Loucy (cell line): ENCODE results near the gene FOXC2.

Source experiments
- H2AFZ ChIP-seq: fragments of 200-600 bp; sonication (generic); 2 replicates; pipeline ENCODE4 v1.6.0; 2016; ENCODE audit warnings: antibody characterized with exemption, mild to moderate bottlenecking, low read length, moderate library complexity
- H3F3A ChIP-seq: fragments of 200-600 bp; 2 replicates; pipeline ENCODE4 v1.6.0; 2016; ENCODE audit warnings: antibody characterized with exemption, low read depth, mild to moderate bottlenecking
- H3K27me3 ChIP-seq: fragments of 200-600 bp; sonication (generic); 2 replicates; pipeline ENCODE4 v1.6.1; 2014; ENCODE audit warnings: low read length, mild to moderate bottlenecking; ENCODE audit not compliant: insufficient read depth, poor library complexity, severe bottlenecking
- H3K36me3 ChIP-seq: fragments of 200-600 bp; sonication (generic); 2 replicates; pipeline ENCODE4 v1.6.1; 2016; ENCODE audit warnings: low read length; ENCODE audit not compliant: insufficient read depth
- H3K4me1 ChIP-seq: fragments of 200-600 bp; sonication (generic); 2 replicates; pipeline ENCODE4 v1.5.1; 2014; ENCODE audit warnings: low read length, mild to moderate bottlenecking; ENCODE audit not compliant: insufficient read depth, poor library complexity, severe bottlenecking
- H3K4me2 ChIP-seq: fragments of 200-600 bp; sonication (generic); 2 replicates; pipeline ENCODE4 v1.6.0; 2014; ENCODE audit warnings: antibody characterized with exemption, low read length, low read depth, mild to moderate bottlenecking; ENCODE audit not compliant: poor library complexity, severe bottlenecking
- H3K4me3 ChIP-seq: fragments of 200-600 bp; sonication (generic); 2 replicates; pipeline ENCODE4 v1.5.1; 2014; ENCODE audit warnings: low read length, mild to moderate bottlenecking, mixed read lengths; ENCODE audit not compliant: poor library complexity, severe bottlenecking
- H3K79me2 ChIP-seq: fragments of 200-600 bp; sonication (generic); 2 replicates; pipeline ENCODE4 v1.6.1; 2014; ENCODE audit warnings: low read length; ENCODE audit not compliant: insufficient read depth
- H3K9ac ChIP-seq: fragments of 200-600 bp; sonication (generic); 2 replicates; pipeline ENCODE4 v1.6.0; 2014; ENCODE audit warnings: mild to moderate bottlenecking, low read depth, low read length, moderate library complexity; ENCODE audit not compliant: poor library complexity, severe bottlenecking
- H3K9me2 ChIP-seq: fragments of 200-600 bp; sonication (generic); replicated peaks from 2 replicates; pipeline ENCODE4 v1.6.1; 2016; ENCODE audit warnings: low read depth, low read length, mixed read lengths
- H3K9me3 ChIP-seq: fragments of 200-600 bp; sonication (generic); 2 replicates; pipeline ENCODE4 v1.6.1; 2014; ENCODE audit warnings: mild to moderate bottlenecking, antibody characterized with exemption, low read length, low read depth; ENCODE audit not compliant: insufficient read depth
- H4K20me1 ChIP-seq: fragments of 200-600 bp; sonication (generic); 2 replicates; pipeline ENCODE4 v1.6.0; 2014; ENCODE audit warnings: antibody characterized with exemption, low read length, mild to moderate bottlenecking; ENCODE audit not compliant: insufficient read depth, poor library complexity, severe bottlenecking
- EZH2phosphoT487 ChIP-seq: fragments of 200-600 bp; IDR thresholded peaks from 2 replicates; pipeline ENCODE4 v1.6.1; 2018; ENCODE audit warnings: antibody characterized with exemption, mild to moderate bottlenecking, moderate library complexity, borderline replicate concordance
- TF ChIP-seq, protein P1 (sequence below): fragments of 200-600 bp; sonication (generic); conservative IDR thresholded peaks from 2 replicates; pipeline ENCODE4 v1.5.1; 2014; ENCODE audit warnings: mild to moderate bottlenecking, antibody characterized with exemption, low read length

The FOXC2 gene

DNA sequence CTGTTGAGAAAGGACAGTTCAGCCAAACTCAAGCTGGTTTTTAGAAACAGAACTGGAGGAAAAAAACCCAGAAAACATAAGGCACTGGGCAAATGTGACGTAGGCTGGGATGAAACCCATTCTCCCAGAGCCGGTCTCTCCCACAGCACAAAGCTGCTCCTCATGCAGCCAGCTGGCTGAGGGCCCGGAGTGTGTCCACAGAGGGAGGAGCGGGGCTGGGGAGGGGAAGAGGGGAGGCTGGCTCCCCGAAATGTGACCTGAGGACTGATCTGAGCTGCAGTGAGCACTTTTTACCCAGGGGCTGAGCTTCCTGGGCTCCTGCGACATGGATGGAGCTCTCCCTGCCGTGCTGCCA is 35.5 kb upstream of the FOXC2 start:
- Histone ChIP-seq H3F3A (no peaks in the 10 kb centered on the region), H3K36me3 (no peaks in the 10 kb centered on the region), H4K20me1 (no peaks in the 10 kb centered on the region), H2AFZ (no peak overlapping the region), H3K4me2 (no peak overlapping the region), H3K9me3 (no peaks in the 10 kb centered on the region), H3K9ac (no peak overlapping the region), H3K4me3 (no peak overlapping the region), H3K9me2 (no peaks in the 10 kb centered on the region), H3K4me1 (no peaks in the 10 kb centered on the region), H3K79me2 (no peaks in the 10 kb centered on the region), H3K27me3 (no peaks in the 10 kb centered on the region)
- no peak for TF ChIP-seq EZH2phosphoT487
- TF ChIP-seq, protein P1, sequence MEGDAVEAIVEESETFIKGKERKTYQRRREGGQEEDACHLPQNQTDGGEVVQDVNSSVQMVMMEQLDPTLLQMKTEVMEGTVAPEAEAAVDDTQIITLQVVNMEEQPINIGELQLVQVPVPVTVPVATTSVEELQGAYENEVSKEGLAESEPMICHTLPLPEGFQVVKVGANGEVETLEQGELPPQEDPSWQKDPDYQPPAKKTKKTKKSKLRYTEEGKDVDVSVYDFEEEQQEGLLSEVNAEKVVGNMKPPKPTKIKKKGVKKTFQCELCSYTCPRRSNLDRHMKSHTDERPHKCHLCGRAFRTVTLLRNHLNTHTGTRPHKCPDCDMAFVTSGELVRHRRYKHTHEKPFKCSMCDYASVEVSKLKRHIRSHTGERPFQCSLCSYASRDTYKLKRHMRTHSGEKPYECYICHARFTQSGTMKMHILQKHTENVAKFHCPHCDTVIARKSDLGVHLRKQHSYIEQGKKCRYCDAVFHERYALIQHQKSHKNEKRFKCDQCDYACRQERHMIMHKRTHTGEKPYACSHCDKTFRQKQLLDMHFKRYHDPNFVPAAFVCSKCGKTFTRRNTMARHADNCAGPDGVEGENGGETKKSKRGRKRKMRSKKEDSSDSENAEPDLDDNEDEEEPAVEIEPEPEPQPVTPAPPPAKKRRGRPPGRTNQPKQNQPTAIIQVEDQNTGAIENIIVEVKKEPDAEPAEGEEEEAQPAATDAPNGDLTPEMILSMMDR = no peak

DNA sequence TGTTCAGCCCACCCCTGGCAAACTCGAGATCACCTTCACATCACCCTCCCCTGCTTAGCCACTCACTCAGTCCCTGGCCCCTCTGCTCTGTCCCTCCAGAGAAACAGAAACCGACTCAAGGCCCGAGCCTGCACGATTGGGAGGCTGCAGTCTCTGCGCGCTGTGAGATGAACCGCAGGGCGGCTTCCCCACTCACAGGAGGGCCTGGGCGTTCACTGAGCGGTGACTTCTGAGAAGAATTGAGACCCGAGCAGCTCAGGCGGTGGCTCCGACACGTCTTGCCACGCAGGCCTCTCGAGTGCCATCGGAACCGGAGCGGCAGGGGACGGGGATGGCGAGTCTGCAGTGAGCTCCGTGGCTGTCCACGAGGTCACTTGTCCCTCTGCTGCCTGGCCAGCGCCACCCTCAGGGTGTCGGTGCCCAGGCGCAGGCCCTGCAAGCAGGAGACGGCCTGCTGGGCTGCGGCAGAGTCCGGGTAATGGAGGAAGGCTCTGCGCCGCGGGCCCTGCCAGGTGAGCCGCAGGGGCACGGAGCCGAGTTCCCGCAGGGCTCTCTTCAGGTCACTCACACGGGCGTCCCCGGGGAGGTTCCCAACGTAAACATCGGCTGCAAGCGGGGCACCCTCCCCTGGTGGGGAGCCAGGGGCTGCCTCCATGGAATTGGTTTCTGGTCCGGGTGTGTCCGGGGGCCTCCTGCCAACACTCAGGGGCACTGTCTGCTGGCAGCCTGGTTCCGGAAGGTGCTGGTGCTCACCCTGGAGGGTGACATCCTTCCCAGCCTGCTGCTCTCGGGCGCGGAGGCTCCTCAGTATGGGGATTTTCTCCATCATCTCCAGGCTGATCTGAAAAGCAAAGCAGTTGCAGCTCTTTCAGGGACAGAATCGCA is 34.7 kb upstream of the FOXC2 start:
- Histone ChIP-seq H2AFZ (no peak overlapping the region), H3K4me3 (no peak overlapping the region), H3K9ac (no peak overlapping the region), H3K9me3 (no peaks in the 10 kb centered on the region), H3F3A (no peaks in the 10 kb centered on the region), H3K27me3 (no peaks in the 10 kb centered on the region), H3K9me2 (no peaks in the 10 kb centered on the region), H3K36me3 (no peaks in the 10 kb centered on the region), H3K4me1 (no peaks in the 10 kb centered on the region), H3K79me2 (no peaks in the 10 kb centered on the region), H3K4me2 (no peak overlapping the region), H4K20me1 (no peaks in the 10 kb centered on the region)
- TF ChIP-seq, protein P1 = no peak
- TF ChIP-seq EZH2phosphoT487 = no peak

DNA sequence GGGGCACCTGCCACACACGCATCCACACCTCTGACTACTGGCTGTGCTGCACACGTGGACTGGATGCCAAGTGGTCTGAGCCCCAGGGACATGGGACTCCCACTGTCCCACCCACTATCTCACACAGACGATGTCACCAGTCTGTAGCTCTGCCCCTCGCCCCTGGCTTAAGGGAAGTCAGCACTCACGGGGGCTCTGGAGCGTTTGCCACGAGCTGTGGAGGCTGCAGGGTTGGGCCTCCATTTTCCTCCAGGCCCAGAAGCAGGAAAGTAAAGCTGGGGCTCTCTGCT is 34.2 kb upstream of the FOXC2 start:
- H2AFZ ChIP-seq = no peak overlapping the region
- no peak overlapping the region for H3K9ac ChIP-seq
- no peak for TF ChIP-seq EZH2phosphoT487
- TF ChIP-seq, protein P1 = no peak
- no peaks in the 10 kb centered on the region for H3K79me2 ChIP-seq
- no peaks in the 10 kb centered on the region for H4K20me1 ChIP-seq
- H3K4me2 ChIP-seq = no peak overlapping the region
- H3K27me3 ChIP-seq = no peaks in the 10 kb centered on the region
- no peaks in the 10 kb centered on the region for H3K4me1 ChIP-seq
- H3K4me3 ChIP-seq = no peak overlapping the region
- H3K9me3 ChIP-seq = no peaks in the 10 kb centered on the region
- no peaks in the 10 kb centered on the region for H3F3A ChIP-seq
- no peaks in the 10 kb centered on the region for H3K9me2 ChIP-seq
- no peaks in the 10 kb centered on the region for H3K36me3 ChIP-seq
